Tibial nerve (tissue), 4 donors: ENCODE data around the gene MAN2A2. TPM values are rescaled to one million over a fixed set of nuclear protein-coding genes. Genes with fewer than 3 reads are reported as not detected.
"Not testable (repeated sequence)": the region's sequence is repeated elsewhere in the genome, so short reads cannot be mapped to it uniquely, and the experiment has no call there.

Experiments used
- DNase-seq, 2 donors: peaks; one replicate each; pipeline ENCODE4 v3.0.0-alpha.2; 2019; ENCODE audit warnings: low spot score in 2 of 2
- H3K27ac ChIP-seq, 4 donors: fragments of 200-600 bp; sonication (generic) in 3 of 4; one replicate each; pipeline ENCODE4 v1.5.1; 2017 to 2019; ENCODE audit warnings: mild to moderate bottlenecking in 1 of 4
- H3K27me3 ChIP-seq, 2 donors: fragments of 200-600 bp; sonication (generic) in 1 of 2; one replicate each; pipeline versions ENCODE4 v1.5.1 to v1.6.0; 2017 to 2019
- H3K36me3 ChIP-seq, 3 donors: fragments of 200-600 bp; sonication (generic); one replicate each; pipeline ENCODE4 v1.5.1; 2018 to 2019
- H3K4me1 ChIP-seq, 4 donors: fragments of 200-600 bp; sonication (generic) in 3 of 4; one replicate each; pipeline ENCODE4 v1.5.1; 2017 to 2019
- H3K4me3 ChIP-seq, 4 donors: fragments of 200-600 bp; sonication (generic) in 3 of 4; one replicate each; pipeline ENCODE4 v1.5.1; 2017 to 2019; ENCODE audit warnings: mild to moderate bottlenecking in 1 of 4, moderate library complexity in 1 of 4
- H3K9me3 ChIP-seq, 4 donors: fragments of 200-600 bp; sonication (generic) in 3 of 4; one replicate each; pipeline ENCODE4 v1.5.1; 2017 to 2019
- EP300 ChIP-seq, 2 donors: sonication (generic); formaldehyde crosslinking; IDR thresholded peaks; one replicate each; pipeline ENCODE4 v1.6.1; 2017; ENCODE audit warnings: antibody characterized with exemption in 2 of 2, mild to moderate bottlenecking in 1 of 2
- POLR2A ChIP-seq, 2 donors: fragments of 450-650 bp; IDR thresholded peaks; one replicate each; pipeline ENCODE4 v1.6.1; 2017; ENCODE audit warnings: antibody characterized with exemption in 2 of 2, mild to moderate bottlenecking in 2 of 2, moderate library complexity in 2 of 2
- WGBS, 2 donors: methylation state at CpG; one replicate each; pipeline ENCODE4 v1.1.5; 2018; 5-methylcytosine and 5-hydroxymethylcytosine counted together
- total RNA-seq, 4 donors: library from RNA; depleted of rRNA; stranded (reverse); fragments of >200 nt; gene quantifications; one replicate each; pipeline ENCODE4 v1.1.0, GENCODE V29; 2016
- TF ChIP-seq, protein P1 (sequence below), 5 experiments: fragments of 200-600 bp in 3 of 5; fragments of 450-650 bp in 2 of 5; sonication (generic) in 3 of 5; IDR thresholded peaks; one replicate each; pipeline ENCODE4 v1.5.1; 2016 to 2019; ENCODE audit warnings: antibody characterized with exemption in 5 of 5, mild to moderate bottlenecking in 3 of 5, moderate library complexity in 2 of 5

Gene MAN2A2
- total RNA-seq, 4 donors from 2014 or later: 83.5 to 178 (median 128) TPM

DNA sequence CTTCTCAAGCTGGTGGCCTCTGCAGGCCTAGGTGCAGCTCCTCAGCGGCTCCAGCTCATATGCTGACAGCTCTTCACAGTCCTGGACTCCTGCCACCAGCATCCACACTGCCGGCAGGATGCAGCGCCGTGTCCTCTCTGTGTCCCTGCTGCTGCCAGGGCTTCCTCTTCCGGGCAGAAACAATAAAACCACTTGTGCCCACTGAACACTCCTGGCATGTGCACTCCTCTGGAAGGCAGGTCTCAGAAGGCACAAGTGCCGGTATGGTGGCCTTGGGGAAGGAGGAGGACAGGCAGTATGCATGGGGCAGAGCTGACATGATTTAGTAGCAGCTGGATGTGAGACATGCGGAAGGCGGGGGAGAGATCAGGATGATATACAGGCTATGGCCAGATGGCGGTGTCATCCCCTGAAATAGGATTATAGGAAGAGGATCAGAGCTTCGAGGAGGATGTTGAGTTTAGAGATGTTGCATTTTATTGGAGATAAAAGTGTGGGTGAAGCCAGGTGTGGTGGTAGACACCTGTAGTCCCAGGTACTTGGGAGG lies 7.5 kb upstream of the MAN2A2 start:
- H3K9me3 ChIP-seq: no peaks in the 10 kb centered on the region
- 59% methylated on average over 10 of the region's 10 CpGs for WGBS, 2 donors

DNA sequence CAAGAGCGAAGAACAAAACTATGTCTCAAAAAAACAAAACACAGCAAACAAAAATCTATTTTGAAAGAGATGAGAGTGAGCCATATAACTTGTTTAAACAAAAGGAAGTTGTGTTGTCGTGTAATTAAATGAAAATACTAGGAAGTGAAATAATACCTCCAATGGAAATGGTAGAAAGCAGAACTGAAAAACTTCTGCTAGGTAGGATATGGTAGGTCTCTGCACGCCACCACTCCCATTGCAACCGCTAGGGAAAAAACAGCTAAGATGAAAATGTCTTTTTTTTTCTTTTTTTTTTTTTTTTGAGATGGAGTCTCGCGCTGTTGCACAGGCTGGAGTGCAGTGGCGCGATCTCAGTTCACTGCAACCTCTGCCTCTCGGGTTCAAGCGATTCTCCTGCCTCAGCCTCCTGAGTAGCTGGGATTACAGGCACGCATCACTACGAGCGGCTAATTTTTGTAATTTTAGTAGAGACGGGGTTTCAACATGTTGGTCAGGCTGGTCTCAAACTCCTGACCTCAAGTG lies 5.9 kb upstream of the MAN2A2 start:
- peaks cover 0 to 43% (median 6%) of the 10 kb centered on the region in 3 donors for H3K36me3 ChIP-seq
- H3K4me3 ChIP-seq, H3K27ac ChIP-seq, H3K27me3 ChIP-seq, H3K9me3 ChIP-seq, DNase-seq: not testable (repeated sequence)
- H3K4me1 ChIP-seq: peaks cover 0 to 12% (median 10%) of the 10 kb centered on the region in 4 donors
- 91 to 93% methylated on average over 14 of the region's 14 CpGs for WGBS, 2 donors

More for the DNA sequence above, 7.5 kb upstream of the MAN2A2 start:
- Histone ChIP-seq H3K4me1 (no peaks in the 10 kb centered on the region), H3K27ac (no peak overlapping the region), H3K4me3 (no peak overlapping the region), H3K36me3 (peaks cover 2 to 58% (median 6%) of the 10 kb centered on the region in 3 donors), H3K27me3 (no peaks in the 10 kb centered on the region)
- DNase-seq: no peak
- TF ChIP-seq, protein P1, sequence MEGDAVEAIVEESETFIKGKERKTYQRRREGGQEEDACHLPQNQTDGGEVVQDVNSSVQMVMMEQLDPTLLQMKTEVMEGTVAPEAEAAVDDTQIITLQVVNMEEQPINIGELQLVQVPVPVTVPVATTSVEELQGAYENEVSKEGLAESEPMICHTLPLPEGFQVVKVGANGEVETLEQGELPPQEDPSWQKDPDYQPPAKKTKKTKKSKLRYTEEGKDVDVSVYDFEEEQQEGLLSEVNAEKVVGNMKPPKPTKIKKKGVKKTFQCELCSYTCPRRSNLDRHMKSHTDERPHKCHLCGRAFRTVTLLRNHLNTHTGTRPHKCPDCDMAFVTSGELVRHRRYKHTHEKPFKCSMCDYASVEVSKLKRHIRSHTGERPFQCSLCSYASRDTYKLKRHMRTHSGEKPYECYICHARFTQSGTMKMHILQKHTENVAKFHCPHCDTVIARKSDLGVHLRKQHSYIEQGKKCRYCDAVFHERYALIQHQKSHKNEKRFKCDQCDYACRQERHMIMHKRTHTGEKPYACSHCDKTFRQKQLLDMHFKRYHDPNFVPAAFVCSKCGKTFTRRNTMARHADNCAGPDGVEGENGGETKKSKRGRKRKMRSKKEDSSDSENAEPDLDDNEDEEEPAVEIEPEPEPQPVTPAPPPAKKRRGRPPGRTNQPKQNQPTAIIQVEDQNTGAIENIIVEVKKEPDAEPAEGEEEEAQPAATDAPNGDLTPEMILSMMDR (IDR thresholded peaks at IDR 0.05): no peak
- TF ChIP-seq POLR2A (IDR thresholded peaks at IDR 0.05): no peak
- no peak for TF ChIP-seq EP300 (IDR thresholded peaks at IDR 0.05)

DNA sequence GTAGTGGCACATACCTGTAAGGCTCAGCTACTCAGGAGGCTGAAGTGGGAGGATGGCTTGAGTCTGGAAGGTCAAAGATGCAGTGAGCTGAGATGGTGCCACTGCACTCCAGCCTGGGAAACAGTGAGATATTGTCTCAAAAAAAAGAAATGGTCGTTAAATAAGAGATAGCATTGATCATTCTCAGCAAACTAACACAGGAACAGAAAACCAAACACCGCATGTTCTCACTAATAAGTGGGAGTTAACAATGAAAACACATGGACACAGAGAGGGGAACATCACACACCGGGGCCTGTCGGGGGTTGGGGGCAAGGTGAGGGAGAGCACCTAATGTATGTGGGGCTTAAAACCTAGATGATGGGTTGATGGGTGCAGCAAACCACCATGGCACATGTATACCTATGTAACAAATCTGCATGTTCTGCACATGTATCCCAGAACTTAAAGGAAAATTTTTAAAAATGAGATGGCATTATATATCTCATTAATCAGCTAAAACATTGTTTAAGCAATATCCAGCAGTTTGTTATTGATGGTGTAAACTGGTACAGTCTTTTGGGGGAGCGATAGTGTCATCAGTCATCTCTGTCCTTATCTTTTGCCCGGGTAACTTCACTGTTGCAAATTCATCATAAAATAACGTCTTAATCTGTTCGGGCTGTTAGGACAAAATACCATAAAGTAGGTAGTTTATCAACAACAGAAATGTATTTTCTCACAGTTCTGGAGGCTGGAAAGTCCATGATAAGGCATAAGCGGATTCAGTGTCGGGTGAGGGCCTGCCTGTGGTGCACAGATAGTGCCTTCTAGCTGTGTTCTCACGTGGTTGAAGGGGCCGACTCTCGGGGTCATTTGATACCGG lies 1.7 kb upstream of the MAN2A2 start:
- no peaks in the 10 kb centered on the region for H3K9me3 ChIP-seq
- 41 to 44% methylated on average over 14 of the region's 14 CpGs for WGBS, 2 donors

DNA sequence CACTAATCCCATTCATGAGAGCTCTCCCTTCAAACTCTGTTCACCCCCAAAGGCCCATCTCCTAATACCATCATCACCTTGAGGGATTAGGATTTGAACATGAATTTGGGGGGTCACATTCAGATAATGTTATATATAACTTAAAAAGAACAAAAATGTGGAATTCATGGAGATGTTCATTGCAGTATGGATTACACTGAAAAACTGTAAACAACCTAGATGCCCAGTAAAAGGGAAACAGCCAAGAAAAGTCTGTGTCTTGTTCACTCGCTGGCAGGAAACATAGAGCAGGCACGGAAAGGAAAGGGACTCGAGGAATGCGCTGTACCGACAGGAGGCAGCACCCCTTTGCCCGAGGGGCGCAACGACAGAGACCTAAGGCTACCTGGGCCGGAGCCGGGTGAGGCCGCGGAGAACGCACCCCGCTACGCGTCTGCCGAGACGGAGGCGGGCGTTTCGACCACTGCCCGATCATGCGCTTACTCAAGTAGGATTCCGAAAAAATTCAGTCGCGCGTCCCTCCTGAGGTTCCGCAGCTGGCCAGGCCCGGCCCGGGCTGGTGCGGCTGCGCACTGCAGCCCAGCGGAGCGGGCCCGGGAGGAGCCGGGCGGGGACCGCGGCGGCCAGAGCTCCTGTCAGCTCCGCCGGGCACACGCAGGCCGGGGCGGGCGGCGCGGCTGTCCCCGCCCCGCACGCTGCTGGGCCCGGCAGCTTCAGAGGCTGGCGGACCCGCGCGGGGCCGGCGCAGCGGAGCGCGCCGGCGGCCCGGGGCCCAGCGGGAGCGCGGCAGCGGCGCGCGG lies 862 bp upstream of the MAN2A2 start:
- TF ChIP-seq POLR2A (IDR thresholded peaks at IDR 0.05) (peak; percentile 29 to 55), EP300 (IDR thresholded peaks at IDR 0.05) (peak in 1 of 2 donors; percentile 78)
- TF ChIP-seq, protein P1 (IDR thresholded peaks at IDR 0.05): peak; percentile 64 to 95 (median 86)
- peaks cover 0 to 50% (median 38%) of the 10 kb centered on the region in 4 donors for H3K4me1 ChIP-seq
- DNase-seq: peak; percentile 61 to 75
- 0% methylated on average over 31 to 52 of the region's 71 CpGs for WGBS, 2 donors
- H3K27ac ChIP-seq: peak overlapping the region; percentile 47 to 94 (median 91)
- H3K9me3 ChIP-seq: no peaks in the 10 kb centered on the region
- H3K27me3 ChIP-seq: no peaks in the 10 kb centered on the region
- peaks cover 0 to 27% (median 23%) of the 10 kb centered on the region in 3 donors for H3K36me3 ChIP-seq
- H3K4me3 ChIP-seq: peak overlapping the region; percentile 55 to 87 (median 78)

More for the DNA sequence above, 1.7 kb upstream of the MAN2A2 start:
- Histone ChIP-seq H3K4me1 (peaks cover 0 to 42% (median 30%) of the 10 kb centered on the region in 4 donors), H3K27me3 (no peaks in the 10 kb centered on the region), H3K4me3 (peak overlapping the region in 3 of 4 donors; percentile 55 to 87 (median 70)), H3K36me3 (peaks cover 0 to 19% (median 15%) of the 10 kb centered on the region in 3 donors), H3K27ac (peak overlapping the region in 3 of 4 donors; percentile 91 to 94 (median 91))
- DNase-seq: no peak
- TF ChIP-seq, protein P1 (IDR thresholded peaks at IDR 0.05): no peak
- no peak for TF ChIP-seq EP300 (IDR thresholded peaks at IDR 0.05)
- no peak for TF ChIP-seq POLR2A (IDR thresholded peaks at IDR 0.05)
